HG02678 (cell line): ENCODE measurements around the gene ATXN3.

Experiments
- ATAC-seq: cut with Tn5 transposase; IDR thresholded peaks from one replicate; pipeline ENCODE4 v1.9.1; 2021; ENCODE audit warnings: mild to moderate bottlenecking, moderate library complexity; ENCODE audit not compliant: unreplicated experiment

ATXN3 gene

DNA sequence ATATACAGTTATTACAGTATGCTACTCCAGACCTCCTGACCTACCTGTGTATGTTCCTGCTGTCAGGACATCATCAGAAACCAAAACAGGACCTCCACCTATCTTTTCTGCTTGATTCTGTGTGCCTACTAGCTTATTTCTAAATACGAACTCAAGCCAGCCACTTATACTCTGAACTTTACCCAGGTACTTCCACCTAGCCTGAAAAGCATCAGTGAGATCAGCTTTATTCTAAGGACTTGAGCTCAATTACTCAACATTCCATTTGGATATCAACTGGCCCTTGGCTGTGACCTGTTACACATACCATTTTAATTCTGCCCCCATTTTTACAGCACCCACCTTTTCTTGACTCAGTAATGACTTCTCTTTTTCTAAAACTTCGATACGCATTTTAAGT, 95.7 kb downstream of the ATXN3 start:
- ATAC-seq, result no peak

DNA sequence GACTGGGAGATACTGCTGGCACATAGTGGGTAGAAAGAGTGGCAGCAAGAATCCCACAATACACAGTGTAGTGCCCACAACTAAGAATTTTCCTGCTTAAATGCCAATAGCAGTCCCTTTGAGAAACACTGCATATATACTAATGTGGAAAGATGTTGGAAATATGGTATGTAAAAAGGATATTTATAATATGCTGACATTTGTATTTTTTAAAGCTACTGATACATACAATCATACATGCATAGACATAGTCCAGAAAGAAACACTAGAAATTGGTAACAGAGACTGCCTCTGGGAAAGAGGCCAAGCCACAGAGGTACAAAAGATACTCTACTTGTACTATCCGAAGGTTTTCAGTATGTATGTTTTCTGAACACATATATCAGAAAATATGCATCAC, 96.8 kb downstream of the ATXN3 start:
- no peak for ATAC-seq
